Retina (tissue), 1 donor: ENCODE measurements around the gene PADI4.

Source experiments
- DNase-seq: peaks from one replicate; pipeline ENCODE4 v3.0.0-alpha.2; 2016

PADI4 gene

GRCh38 chr1:17307946-17308345 is at the start of gene PADI4:
TSS of gene PADI4 (plus strand) at chr1:17308197. CDS start at chr1:17308223, 26 bp downstream.
- DNase-seq = no peak

- no peak for DNase-seq
Measured at GRCh38 chr1:17258758-17259130, 49.3 kb upstream of the PADI4 start.

- no peak for DNase-seq
Measured at GRCh38 chr1:17259233-17259873, 48.6 kb upstream of the PADI4 start.

- no peak for DNase-seq
Measured at GRCh38 chr1:17260264-17260663, 47.7 kb upstream of the PADI4 start.

- DNase-seq = no peak
Measured at GRCh38 chr1:17260738-17261137, 47.3 kb upstream of the PADI4 start.

- no peak for DNase-seq
Measured at GRCh38 chr1:17263936-17264335, 44.1 kb upstream of the PADI4 start.

- no peak for DNase-seq
Measured at GRCh38 chr1:17264470-17264869, 43.5 kb upstream of the PADI4 start.

- DNase-seq = no peak
Measured at GRCh38 chr1:17265162-17265561, 42.8 kb upstream of the PADI4 start.

- DNase-seq = no peak
Measured at GRCh38 chr1:17265950-17266349, 42.0 kb upstream of the PADI4 start.

- no peak for DNase-seq
Measured at GRCh38 chr1:17270891-17271765, 36.9 kb upstream of the PADI4 start.

GRCh38 chr1:17272066-17272465 is 35.9 kb upstream of the PADI4 start:
- no peak for DNase-seq

GRCh38 chr1:17272646-17273045 is 35.4 kb upstream of the PADI4 start:
- no peak for DNase-seq

- no peak for DNase-seq
Measured at GRCh38 chr1:17273096-17273495, 34.9 kb upstream of the PADI4 start.

- peak; percentile 52 for DNase-seq
Measured at GRCh38 chr1:17274186-17275170, 33.5 kb upstream of the PADI4 start.

- no peak for DNase-seq
Measured at GRCh38 chr1:17276568-17276967, 31.4 kb upstream of the PADI4 start.

GRCh38 chr1:17277511-17278159 is 30.4 kb upstream of the PADI4 start:
- DNase-seq = no peak

GRCh38 chr1:17278996-17279830 is 28.8 kb upstream of the PADI4 start:
- DNase-seq = peak; percentile 25

- DNase-seq = no peak
Measured at GRCh38 chr1:17280436-17280835, 27.6 kb upstream of the PADI4 start.

- DNase-seq = no peak
Measured at GRCh38 chr1:17280894-17281293, 27.1 kb upstream of the PADI4 start.

- DNase-seq = no peak
Measured at GRCh38 chr1:17281775-17282181, 26.2 kb upstream of the PADI4 start.

GRCh38 chr1:17282836-17283235 is 25.2 kb upstream of the PADI4 start:
- DNase-seq = no peak

GRCh38 chr1:17286646-17287045 is 21.4 kb upstream of the PADI4 start:
- DNase-seq = no peak
